Activated CD8-positive, alpha-beta memory T cell treated with anti-CD3 and anti-CD28 coated beads, Interleukin-2, amount 10 ng/mL, durations not matched to agents 7 days and 5 days (primary cell): ENCODE measurements around the gene GTPBP4. TPM values are rescaled to one million over a fixed set of nuclear protein-coding genes. Genes with fewer than 3 reads are reported as not detected.

Source experiments
- ATAC-seq: fragments of 150-1000 bp; cut with Tn5 transposase; one replicate; pipeline ENCODE4 v1.10.0; 2021; ENCODE audit warnings: moderate library complexity
- CTCF ChIA-PET: fragments of 350-600 bp; sonication (Branson Sonifier 250); formaldehyde crosslinking; loops from one replicate; lab custom pipeline; 2021; ENCODE audit warnings: antibody characterized with exemption; lab: Charles Lee
- DNase-seq: peaks from one replicate; pipeline ENCODE4 v3.0.0-alpha.2; 2020
- H3K27ac Mint-ChIP-seq: one replicate; pipeline ENCODE4 v1.8.0; 2021; ENCODE audit warnings: mild to moderate bottlenecking, mixed read lengths
- H3K27me3 Mint-ChIP-seq: one replicate; pipeline ENCODE4 v1.8.0; 2021; ENCODE audit warnings: mixed read lengths
- H3K36me3 Mint-ChIP-seq: one replicate; pipeline ENCODE4 v1.8.0; 2021; ENCODE audit warnings: mild to moderate bottlenecking, mixed read lengths
- H3K4me1 Mint-ChIP-seq: one replicate; pipeline ENCODE4 v1.8.0; 2021; ENCODE audit warnings: mixed read lengths
- H3K4me3 Mint-ChIP-seq: one replicate; pipeline ENCODE4 v1.8.0; 2021; ENCODE audit warnings: mild to moderate bottlenecking, moderate library complexity, mixed read lengths
- H3K9me3 Mint-ChIP-seq: one replicate; pipeline ENCODE4 v1.8.0; 2022; ENCODE audit warnings: low read depth, mixed read lengths
- total RNA-seq, 2 experiments: library from RNA; stranded (reverse); gene quantifications; one replicate each; pipeline ENCODE4 v1.2.3, GENCODE V29; 2021

The GTPBP4 gene
- total RNA-seq, 2 experiments from 2014 or later = 66.1 to 88.2 TPM

- H3K4me3 Mint-ChIP-seq = peak overlapping the region; percentile 93
- CTCF ChIA-PET = interaction anchor here (1.6 kb wide), 1 partner anchor 199 kb away, joined by 3 read pairs; no protein-coding TSS in a partner anchor
- H3K9me3 Mint-ChIP-seq = no peaks in the 10 kb centered on the region
- H3K27ac Mint-ChIP-seq = peak overlapping the region; percentile 92
- peaks cover 45% of the 10 kb centered on the region for H3K4me1 Mint-ChIP-seq
- H3K27me3 Mint-ChIP-seq = no peaks in the 10 kb centered on the region
- ATAC-seq (no peak), DNase-seq (no peak)
- peaks cover 21% of the 10 kb centered on the region for H3K36me3 Mint-ChIP-seq
These were observed 689 bp upstream of the GTPBP4 start for GRCh38 chr10:987620-987869.

- Mint-ChIP-seq H3K4me1 (peaks cover 46% of the 10 kb centered on the region), H3K4me3 (peak overlapping the region; percentile 93), H3K9me3 (no peaks in the 10 kb centered on the region), H3K27me3 (no peaks in the 10 kb centered on the region), H3K36me3 (peaks cover 27% of the 10 kb centered on the region), H3K27ac (peak overlapping the region; percentile 92)
- DNase-seq (no peak), ATAC-seq (peak; percentile 37)
- CTCF ChIA-PET = interaction anchor here (1.1 to 1.4 kb wide), 2 partner anchors 59 to 60 kb away, joined by 3 read pairs; partner anchors contain the start of gene IDI1
These were observed 672 bp downstream of the GTPBP4 start for GRCh38 chr10:988667-989545.

- no peak overlapping the region for H3K4me3 Mint-ChIP-seq
- CTCF ChIA-PET = no interaction called here
- no peaks in the 10 kb centered on the region for H3K9me3 Mint-ChIP-seq
- no peak for DNase-seq
- H3K36me3 Mint-ChIP-seq = peaks cover 44% of the 10 kb centered on the region
- H3K4me1 Mint-ChIP-seq = peaks cover 50% of the 10 kb centered on the region
- ATAC-seq = no peak
- H3K27ac Mint-ChIP-seq = peak overlapping the region; percentile 18
- H3K27me3 Mint-ChIP-seq = no peaks in the 10 kb centered on the region
These were observed 2.6 kb downstream of the GTPBP4 start for GRCh38 chr10:990808-991207.

- ATAC-seq (no peak), DNase-seq (no peak)
- Mint-ChIP-seq H3K27ac (no peak overlapping the region), H3K27me3 (no peaks in the 10 kb centered on the region), H3K9me3 (no peaks in the 10 kb centered on the region), H3K4me3 (no peak overlapping the region), H3K36me3 (peaks cover 58% of the 10 kb centered on the region), H3K4me1 (peaks cover 40% of the 10 kb centered on the region)
- CTCF ChIA-PET = no interaction called here
These were observed 4.2 kb downstream of the GTPBP4 start for GRCh38 chr10:992467-992866.

- ATAC-seq (no peak), DNase-seq (no peak)
- Mint-ChIP-seq H3K9me3 (no peaks in the 10 kb centered on the region), H3K4me3 (no peak overlapping the region), H3K4me1 (peaks cover 40% of the 10 kb centered on the region), H3K27me3 (no peaks in the 10 kb centered on the region), H3K27ac (no peak overlapping the region), H3K36me3 (peaks cover 62% of the 10 kb centered on the region)
- CTCF ChIA-PET = interaction anchor here (0.7 kb wide), 1 partner anchor 58 kb away, joined by 3 read pairs; no protein-coding TSS in a partner anchor
These were observed 4.6 kb downstream of the GTPBP4 start for GRCh38 chr10:992871-993270.

- no peak for ATAC-seq
- H3K4me3 Mint-ChIP-seq = no peak overlapping the region
These were observed 6.8 kb downstream of the GTPBP4 start for GRCh38 chr10:994836-995558.

GRCh38 chr10:995559-995926 is 7.3 kb downstream of the GTPBP4 start:
- ATAC-seq (no peak), DNase-seq (no peak)
- Mint-ChIP-seq H3K27me3 (no peaks in the 10 kb centered on the region), H3K36me3 (peaks cover 73% of the 10 kb centered on the region), H3K4me1 (peaks cover 26% of the 10 kb centered on the region), H3K4me3 (no peak overlapping the region), H3K9me3 (no peaks in the 10 kb centered on the region), H3K27ac (no peak overlapping the region)
- CTCF ChIA-PET = no interaction called here

More at GRCh38 chr10:994836-995558, 6.8 kb downstream of the GTPBP4 start:
- H3K9me3 Mint-ChIP-seq = no peaks in the 10 kb centered on the region
- no peak for DNase-seq
- peak overlapping the region; percentile 5 for H3K27ac Mint-ChIP-seq
- CTCF ChIA-PET = no interaction called here
- peaks cover 74% of the 10 kb centered on the region for H3K36me3 Mint-ChIP-seq
- H3K4me1 Mint-ChIP-seq = peaks cover 31% of the 10 kb centered on the region
- H3K27me3 Mint-ChIP-seq = no peaks in the 10 kb centered on the region

GRCh38 chr10:996031-996430 is 7.8 kb downstream of the GTPBP4 start:
- CTCF ChIA-PET = no interaction called here

GRCh38 chr10:997266-998022 is 9.2 kb downstream of the GTPBP4 start:
- Mint-ChIP-seq H3K36me3 (peaks cover 82% of the 10 kb centered on the region), H3K27ac (peak overlapping the region; percentile 42), H3K9me3 (no peaks in the 10 kb centered on the region), H3K27me3 (no peaks in the 10 kb centered on the region), H3K4me1 (peaks cover 15% of the 10 kb centered on the region), H3K4me3 (no peak overlapping the region)
- DNase-seq = no peak
- no peak for ATAC-seq
- CTCF ChIA-PET = no interaction called here

More at GRCh38 chr10:996031-996430, 7.8 kb downstream of the GTPBP4 start:
- no peak for ATAC-seq
- H3K36me3 Mint-ChIP-seq = peaks cover 74% of the 10 kb centered on the region
- no peaks in the 10 kb centered on the region for H3K9me3 Mint-ChIP-seq
- H3K27me3 Mint-ChIP-seq = no peaks in the 10 kb centered on the region
- no peak for DNase-seq
- no peak overlapping the region for H3K27ac Mint-ChIP-seq
- H3K4me3 Mint-ChIP-seq = no peak overlapping the region
- peaks cover 21% of the 10 kb centered on the region for H3K4me1 Mint-ChIP-seq

- CTCF ChIA-PET = no interaction called here
- Mint-ChIP-seq H3K27ac (no peak overlapping the region), H3K27me3 (no peaks in the 10 kb centered on the region), H3K36me3 (peaks cover 72% of the 10 kb centered on the region), H3K9me3 (no peaks in the 10 kb centered on the region), H3K4me1 (peaks cover 9% of the 10 kb centered on the region), H3K4me3 (no peak overlapping the region)
- no peak for ATAC-seq
- DNase-seq = no peak
These were observed 14.3 kb downstream of the GTPBP4 start for GRCh38 chr10:1002425-1003006.

- no peak overlapping the region for H3K4me3 Mint-ChIP-seq
- CTCF ChIA-PET = no interaction called here
- DNase-seq = no peak
- ATAC-seq = no peak
- no peaks in the 10 kb centered on the region for H3K9me3 Mint-ChIP-seq
- no peaks in the 10 kb centered on the region for H3K4me1 Mint-ChIP-seq
- H3K36me3 Mint-ChIP-seq = peaks cover 66% of the 10 kb centered on the region
- H3K27me3 Mint-ChIP-seq = no peaks in the 10 kb centered on the region
- H3K27ac Mint-ChIP-seq = peak overlapping the region; percentile 34
These were observed 15.8 kb downstream of the GTPBP4 start for GRCh38 chr10:1003884-1004670.

- no peaks in the 10 kb centered on the region for H3K9me3 Mint-ChIP-seq
- H3K27ac Mint-ChIP-seq = no peak overlapping the region
- H3K27me3 Mint-ChIP-seq = no peaks in the 10 kb centered on the region
- H3K4me1 Mint-ChIP-seq = no peaks in the 10 kb centered on the region
- peaks cover 56% of the 10 kb centered on the region for H3K36me3 Mint-ChIP-seq
- CTCF ChIA-PET = no interaction called here
- DNase-seq (no peak), ATAC-seq (no peak)
- no peak overlapping the region for H3K4me3 Mint-ChIP-seq
These were observed 18.3 kb downstream of the GTPBP4 start for GRCh38 chr10:1006573-1006972.
